Ramos (cell line): ENCODE measurements around the gene GRM8.

Experiments used
- in situ Hi-C: fragments of 300-500 bp; cut with MboI; formaldehyde crosslinking; loops from one replicate; pipeline ENCODE4 v1.14.3; 2022; ENCODE audit warnings: low sequenced_read_pairs; ENCODE audit not compliant: unreplicated experiment

Gene GRM8

GRCh38 chr7:126487728-126488442, 764.9 kb downstream of the GRM8 start:
- in situ Hi-C loops = no loop called here

- in situ Hi-C loops = no loop called here
Measured at GRCh38 chr7:126486806-126487205, 765.9 kb downstream of the GRM8 start.

DNA sequence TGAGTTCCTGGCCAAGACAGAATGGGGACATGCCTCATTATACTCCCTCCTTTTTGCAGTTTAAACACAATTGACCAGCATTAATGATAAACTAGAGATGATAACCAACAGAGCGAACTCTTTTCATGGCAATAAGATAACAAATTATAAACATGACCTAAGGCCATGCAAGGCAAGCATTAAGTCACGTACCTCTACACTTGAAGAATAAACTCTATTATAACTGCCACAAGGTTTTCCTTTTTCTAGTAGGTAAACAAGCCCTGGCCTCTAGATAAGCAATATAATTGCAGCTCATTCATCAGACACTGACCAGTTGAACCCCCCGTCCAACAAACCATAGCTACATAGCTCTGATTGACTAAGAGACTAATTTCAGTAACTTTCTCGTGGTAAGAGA, 767.0 kb downstream of the GRM8 start:
- in situ Hi-C loops = no loop called here

DNA sequence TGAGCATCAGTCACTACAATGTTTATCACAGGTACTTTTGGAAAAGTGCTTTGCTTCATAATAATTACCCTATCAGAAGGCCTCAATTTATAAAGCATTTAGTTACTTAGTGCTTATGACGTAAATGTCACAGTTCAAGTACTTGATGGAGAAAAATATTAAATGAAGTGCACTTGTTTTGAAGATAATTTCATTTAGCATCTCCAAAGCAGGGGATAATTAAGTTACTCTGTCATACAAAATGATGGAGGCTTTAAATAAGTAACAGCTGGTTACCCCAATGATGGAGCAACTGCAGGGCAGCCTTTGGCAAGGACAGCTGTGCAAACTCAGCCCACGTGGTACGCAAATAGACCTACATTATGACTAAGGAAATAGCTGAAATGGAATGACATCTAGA, 768.8 kb downstream of the GRM8 start:
- in situ Hi-C loops = no loop called here

GRCh38 chr7:126472825-126473224, 779.9 kb downstream of the GRM8 start:
- in situ Hi-C loops = no loop called here

DNA sequence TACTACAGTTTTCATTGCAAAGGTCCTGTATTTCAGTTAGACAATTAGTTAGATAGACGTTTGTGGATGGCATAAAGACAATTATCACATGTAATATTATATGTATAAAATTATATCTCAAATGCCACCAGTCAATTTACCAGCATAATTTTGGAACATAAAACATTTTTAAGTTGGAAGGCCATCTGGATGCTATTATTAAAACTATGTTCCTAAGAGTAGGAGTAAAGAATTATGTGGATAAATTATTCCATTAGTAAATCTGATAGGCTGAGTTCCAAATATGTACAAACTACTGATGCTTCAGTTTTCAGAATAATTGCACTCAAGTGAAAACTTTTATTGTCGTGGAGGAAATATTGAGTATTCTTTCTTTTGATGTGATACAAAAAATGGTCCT, 790.3 kb downstream of the GRM8 start:
- in situ Hi-C loops = no loop called here

DNA sequence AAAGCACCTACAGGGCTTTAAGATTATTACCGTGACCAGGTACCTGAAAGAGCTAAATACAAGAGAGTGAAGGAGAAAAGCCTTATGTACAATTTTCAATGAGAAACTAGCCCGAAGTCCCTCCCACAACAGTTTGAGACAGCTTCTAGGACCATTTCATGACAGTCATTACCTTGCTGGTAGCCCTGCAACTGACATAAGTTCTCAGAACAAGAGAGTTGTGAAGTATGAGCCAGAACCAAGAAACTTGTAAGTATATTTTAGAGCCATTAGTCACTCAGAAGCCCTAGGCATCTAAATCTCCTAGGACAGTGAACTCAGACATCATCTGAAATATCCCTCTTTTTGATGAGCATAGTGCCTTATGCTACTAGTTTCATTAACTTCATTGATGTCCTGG, 792.1 kb downstream of the GRM8 start:
- in situ Hi-C loops = no loop called here

- in situ Hi-C loops = no loop called here
Measured at GRCh38 chr7:126453104-126453503, 799.6 kb downstream of the GRM8 start.

GRCh38 chr7:126450269-126450671, 802.5 kb downstream of the GRM8 start:
- in situ Hi-C loops = no loop called here

DNA sequence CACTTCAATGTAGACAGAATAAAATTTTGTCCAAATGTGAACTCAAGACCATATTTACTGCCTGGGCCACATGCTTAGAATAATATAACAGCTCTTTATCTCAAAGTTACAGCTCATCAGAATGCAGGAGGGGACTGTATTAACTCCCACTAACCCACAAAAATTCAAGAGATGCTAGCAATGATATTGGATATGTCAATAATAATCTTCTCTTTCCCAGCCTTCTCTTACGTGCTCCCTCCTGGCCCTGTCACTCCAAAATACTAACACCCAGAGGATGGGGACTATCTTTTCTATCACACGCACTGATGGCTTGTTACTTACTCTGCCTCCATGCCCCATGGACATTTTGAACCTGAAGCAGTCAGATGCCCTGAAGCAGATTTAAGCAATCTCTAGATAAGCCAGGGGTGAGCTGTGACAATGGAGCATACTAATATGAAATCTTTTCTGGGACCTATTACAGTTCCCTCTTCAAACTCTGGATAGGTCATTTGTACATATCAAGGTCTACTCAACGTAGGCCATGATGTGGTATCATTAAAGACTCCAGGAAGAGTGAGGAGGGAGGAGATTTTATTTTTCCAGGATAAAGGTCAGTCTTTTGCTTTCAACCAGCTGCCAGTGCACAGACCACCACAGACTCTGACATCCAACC, 803.0 kb downstream of the GRM8 start:
- in situ Hi-C loops = no loop called here

- in situ Hi-C loops = no loop called here
Measured at GRCh38 chr7:126447984-126448383, 804.8 kb downstream of the GRM8 start.

GRCh38 chr7:126445991-126446390, 806.8 kb downstream of the GRM8 start:
- in situ Hi-C loops = no loop called here

GRCh38 chr7:126443951-126444350, 808.8 kb downstream of the GRM8 start:
- in situ Hi-C loops = no loop called here

DNA sequence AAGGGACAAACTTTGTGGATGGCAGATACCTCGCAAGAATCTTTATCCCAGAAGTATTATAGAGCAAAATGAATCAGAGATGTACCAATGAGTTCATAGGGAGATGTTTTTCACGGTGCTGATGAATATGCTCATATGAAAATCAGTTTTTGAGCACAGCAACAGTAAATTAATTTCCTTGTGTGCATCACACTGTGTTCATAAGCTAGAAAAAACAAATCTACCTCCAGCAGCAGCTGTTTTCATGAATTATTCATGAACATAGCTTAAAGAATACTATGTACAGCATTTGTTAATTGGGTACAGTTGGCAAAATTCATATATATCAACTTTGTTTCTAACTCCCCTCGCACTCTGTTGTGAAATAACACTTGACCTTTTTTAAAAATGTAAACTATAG, 809.8 kb downstream of the GRM8 start:
- in situ Hi-C loops = no loop called here

DNA sequence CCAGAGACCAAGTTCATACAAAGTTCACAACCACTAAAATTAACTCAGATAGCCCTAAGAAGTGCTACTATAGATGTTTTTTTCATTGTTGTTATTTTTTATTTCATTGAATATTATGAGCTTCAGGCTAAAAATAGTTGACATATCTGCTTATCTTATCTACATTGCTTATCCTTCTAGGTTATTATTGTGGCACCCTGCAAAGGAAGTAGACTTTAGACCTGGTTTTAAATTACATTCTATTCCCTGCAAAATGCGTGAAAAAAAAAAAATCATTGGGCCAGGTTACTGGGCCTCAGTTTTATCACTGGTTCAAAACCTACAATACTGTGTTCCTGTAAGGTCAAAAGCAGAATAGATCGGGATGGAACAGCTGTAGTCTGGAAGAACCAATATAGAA, 811.0 kb downstream of the GRM8 start:
- in situ Hi-C loops = no loop called here

DNA sequence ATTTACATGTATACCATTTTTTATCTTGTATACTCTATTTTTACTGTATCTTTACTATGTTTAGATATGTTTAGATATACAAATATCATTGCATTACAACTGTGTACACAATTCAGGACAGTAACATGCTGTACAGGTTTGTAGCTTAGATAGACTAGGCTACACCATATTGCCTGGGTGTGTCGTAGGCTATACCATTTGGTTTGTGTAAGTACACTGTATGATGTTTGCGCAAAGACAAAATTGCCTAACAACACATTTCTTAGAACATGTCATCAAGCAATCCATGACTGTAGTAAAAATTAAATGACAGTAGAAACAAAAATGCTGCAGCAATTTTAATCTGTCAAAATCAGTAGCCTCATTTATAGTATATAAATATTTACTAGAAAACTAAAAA, 812.2 kb downstream of the GRM8 start:
- in situ Hi-C loops = no loop called here

GRCh38 chr7:126436213-126436868, 816.4 kb downstream of the GRM8 start:
- in situ Hi-C loops = no loop called here

GRCh38 chr7:126426652-126427051, 826.1 kb downstream of the GRM8 start:
- in situ Hi-C loops = no loop called here

GRCh38 chr7:126424985-126425384, 827.8 kb downstream of the GRM8 start:
- in situ Hi-C loops = no loop called here

- in situ Hi-C loops = no loop called here
Measured at GRCh38 chr7:126419047-126419446, 833.7 kb downstream of the GRM8 start.

GRCh38 chr7:126411821-126412383, 840.8 kb downstream of the GRM8 start:
- in situ Hi-C loops = no loop called here
